CD4-positive, alpha-beta T cell treated with Interleukin-2 at 100 ng/mL for 4 hours (primary cell): Measurements from ENCODE around the gene GRB14.
"Not testable (repeated sequence)": the region's sequence is repeated elsewhere in the genome, so short reads cannot be mapped to it uniquely, and the experiment has no call there.

Experiments
- DNase-seq: peaks from one replicate; pipeline ENCODE4 v3.0.0-alpha.2; 2020; ENCODE audit warnings: low spot score

GRB14 gene

DNA sequence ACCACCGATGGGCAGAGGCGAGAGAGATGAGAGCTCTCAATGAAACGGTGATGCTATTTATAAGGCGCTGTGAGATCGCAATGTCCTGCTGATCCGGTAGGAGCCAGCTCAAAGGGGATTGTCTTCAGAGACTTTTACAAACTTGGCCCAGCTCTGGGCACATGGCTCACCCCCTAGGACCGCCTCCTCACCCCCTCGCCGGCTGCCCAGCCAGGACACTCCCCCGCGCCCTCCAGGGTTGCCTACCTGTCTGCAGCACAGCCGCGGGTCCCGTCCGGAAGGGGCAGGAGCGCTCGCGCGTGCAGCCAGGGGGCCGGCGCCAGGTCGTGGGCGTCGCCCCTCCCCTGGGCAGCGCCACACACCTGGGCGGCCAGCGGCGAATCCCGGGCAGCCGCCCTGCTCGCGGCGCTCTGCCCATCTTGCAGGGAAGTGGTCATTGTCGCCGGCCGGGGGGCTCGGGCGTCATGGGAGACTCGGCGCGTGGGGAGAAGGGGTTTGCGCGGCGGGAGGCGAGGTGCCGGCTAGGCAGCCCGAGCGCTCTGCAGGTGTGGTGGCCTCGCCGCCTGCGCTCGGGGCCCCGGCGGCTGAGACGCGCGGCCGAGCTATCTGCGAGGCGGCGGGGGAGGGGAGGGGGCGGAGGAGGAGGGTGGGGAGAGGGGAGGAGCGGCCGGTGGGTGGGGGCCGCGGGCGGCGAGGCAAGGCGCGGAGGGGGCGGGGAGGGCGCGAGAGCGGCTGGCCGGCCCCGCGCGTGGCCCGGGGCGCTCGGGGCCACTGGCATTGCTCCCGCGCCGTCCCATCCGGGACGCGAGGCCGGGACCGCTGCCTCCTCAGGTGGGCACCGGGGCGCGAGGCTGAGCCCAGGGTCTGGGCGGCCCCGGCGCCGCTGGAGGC lies at the start of gene GRB14:
TSS of gene GRB14 (minus strand) at position 610 of the 891 bp plus-strand sequence. CDS start at position 437, 173 bp downstream.
- no peak for DNase-seq

DNA sequence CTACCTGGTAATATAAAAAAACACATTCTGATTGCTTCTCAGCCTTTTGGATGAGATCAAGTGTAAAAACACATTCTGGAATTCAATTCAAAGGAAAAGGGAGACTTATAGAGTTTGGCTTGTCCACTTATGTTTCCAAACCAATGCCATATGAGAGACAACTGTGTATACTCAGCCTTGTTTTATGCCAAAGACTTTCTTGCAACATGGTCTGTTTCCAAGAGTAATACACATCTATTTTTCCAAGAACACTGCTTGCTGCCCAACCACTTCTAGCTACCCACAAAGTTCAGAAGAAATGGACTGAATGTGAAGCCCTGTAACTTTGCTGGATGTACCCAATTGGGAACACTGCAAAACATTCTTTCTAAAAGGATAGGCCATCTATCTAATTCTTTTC lies 48.0 kb upstream of the GRB14 start:
- no peak for DNase-seq

DNA sequence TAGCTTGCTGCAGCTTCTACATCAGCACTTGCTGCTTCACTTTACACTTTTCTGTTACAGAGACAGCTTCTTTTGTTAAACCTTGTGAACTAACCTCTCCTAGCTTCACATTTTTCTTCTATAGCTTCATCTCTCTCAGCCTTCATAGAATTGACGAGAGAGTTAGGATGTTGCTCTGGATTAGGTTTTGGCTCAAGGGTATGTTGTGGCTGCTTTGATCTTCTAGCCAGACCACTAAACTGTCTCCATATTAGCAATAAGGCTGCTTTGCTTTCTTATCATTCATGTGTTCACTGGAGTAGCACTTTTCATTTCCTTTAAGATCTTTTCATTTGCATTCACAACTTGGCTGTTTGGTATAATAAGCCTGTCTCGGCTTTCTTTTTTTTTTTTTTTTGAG lies 46.3 kb upstream of the GRB14 start:
- DNase-seq: no peak

DNA sequence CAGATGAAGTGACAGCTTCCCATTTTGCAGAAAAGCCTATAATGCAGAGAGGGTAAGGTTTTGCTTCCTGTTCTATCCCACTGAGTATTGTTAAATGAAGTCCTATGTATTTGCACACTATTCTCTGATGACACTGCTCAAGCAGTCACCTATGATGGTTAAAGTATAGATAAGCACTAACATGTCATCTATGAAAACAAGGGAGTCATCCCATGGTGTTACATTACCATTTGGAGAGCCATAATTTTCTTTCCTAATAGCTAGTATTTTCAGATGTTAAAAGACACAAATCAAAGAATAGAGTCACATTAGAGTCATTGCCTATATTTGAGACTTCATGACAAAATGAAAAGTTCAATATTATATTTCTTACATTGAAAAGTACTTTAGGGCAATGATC lies 42.8 kb upstream of the GRB14 start:
- DNase-seq: no peak

DNA sequence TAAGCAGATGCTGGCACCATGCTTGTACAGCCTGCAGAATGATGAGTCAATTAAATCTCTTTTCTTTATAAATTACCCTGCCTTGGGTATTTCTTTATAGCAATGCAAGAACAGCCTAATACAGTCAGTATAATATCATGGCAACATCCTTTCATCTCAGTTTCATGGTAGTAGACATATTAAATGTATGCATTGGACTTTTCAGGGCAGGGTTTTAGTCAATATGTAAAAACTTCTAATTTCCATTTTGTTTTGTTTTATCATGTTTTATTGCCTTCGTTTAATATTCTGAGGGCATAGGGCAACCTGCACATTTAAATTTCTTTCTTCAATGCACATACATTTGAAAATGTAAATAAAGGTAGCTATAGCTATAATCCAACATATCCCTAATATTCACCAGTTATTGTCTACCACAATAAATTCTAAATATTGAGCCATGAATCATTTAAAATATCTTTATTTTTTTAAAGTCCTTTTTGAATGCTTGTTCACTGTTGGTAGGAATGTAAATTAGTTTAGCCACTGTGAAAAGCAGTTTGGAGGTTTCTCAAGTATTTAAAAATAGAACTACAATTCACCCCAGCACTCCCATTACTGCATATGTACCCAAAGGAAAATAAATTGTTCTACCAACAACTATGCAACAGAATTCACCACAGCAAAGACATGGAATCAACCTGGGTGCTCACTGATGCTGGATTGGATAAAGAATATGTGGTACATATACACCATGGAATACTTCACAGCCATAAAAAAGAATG lies 41.8 kb upstream of the GRB14 start:
- no peak for DNase-seq

DNA sequence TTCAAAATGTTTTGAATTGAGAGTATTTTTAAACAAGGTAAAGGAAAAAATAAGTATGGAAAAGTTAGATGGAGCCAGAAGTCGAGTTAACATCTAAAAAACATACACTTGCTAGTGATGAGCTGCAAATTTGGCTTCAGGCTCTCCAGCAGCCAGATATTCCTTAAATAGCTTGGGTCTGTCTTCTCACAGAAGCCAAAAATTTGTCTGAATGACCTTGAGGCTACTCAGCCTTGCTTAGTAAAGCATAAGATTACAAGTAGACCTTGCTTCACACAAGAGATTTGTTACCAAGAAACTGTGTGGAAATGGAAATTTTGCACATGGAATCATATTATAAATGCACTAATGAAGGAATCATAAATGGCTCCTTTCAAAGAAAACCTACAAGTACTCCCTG lies 40.8 kb upstream of the GRB14 start:
- DNase-seq: no peak

DNA sequence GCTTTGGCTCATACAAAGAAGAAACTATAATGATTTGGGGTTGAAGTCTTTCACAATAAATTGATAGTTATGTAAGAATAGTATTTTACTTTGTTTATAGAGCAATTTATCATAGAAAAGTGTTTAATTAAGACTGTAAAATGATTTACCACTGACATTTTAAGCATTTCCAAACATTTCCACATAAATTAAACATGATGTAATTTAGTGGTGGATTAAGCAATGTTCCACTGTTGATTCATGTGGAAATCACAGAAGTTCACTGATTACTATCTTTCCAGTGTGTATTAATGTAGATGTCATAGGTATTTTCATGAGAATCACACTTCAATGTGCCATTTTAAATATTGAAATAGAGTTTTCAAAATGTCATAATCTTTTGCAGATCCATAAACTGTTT lies 40.1 kb upstream of the GRB14 start:
- DNase-seq: no peak

DNA sequence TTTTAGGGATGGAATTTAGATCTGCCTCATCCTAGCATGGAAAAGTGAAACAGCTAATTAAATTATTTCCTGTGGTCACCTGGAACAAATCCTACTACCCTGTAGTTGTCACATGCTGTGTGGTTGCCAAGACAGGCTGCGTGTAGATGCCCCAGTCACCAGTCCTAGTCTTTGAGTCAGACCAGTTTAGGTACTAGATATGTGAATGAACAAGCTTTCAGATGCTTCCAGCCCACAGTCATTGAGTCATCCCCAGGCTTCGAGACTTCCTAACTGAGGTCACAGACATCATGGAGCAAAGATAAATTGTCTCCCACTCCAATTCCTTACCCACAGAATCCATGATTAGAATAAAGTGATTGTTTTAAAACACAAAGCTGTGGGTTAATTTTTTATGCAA lies 35.8 kb upstream of the GRB14 start:
- DNase-seq: no peak

DNA sequence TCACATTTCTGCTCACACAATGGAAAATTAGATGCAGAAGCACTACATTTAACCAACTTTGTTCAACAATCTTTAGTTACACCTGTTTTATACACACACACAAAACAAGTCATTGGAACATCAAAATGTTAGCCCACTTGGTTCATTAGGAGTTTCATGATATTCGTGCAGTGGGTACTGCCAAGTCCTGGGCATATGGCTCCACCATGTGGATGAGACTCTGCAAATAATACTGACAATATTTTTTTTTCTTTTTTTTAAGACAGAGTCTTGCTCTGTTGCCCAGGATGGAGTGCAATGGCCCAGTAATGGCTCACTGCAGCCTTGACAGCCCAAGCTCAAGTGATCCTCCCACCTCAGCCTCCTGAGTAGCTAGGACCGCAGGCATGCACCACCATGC lies 34.5 kb upstream of the GRB14 start:
- DNase-seq: no peak

DNA sequence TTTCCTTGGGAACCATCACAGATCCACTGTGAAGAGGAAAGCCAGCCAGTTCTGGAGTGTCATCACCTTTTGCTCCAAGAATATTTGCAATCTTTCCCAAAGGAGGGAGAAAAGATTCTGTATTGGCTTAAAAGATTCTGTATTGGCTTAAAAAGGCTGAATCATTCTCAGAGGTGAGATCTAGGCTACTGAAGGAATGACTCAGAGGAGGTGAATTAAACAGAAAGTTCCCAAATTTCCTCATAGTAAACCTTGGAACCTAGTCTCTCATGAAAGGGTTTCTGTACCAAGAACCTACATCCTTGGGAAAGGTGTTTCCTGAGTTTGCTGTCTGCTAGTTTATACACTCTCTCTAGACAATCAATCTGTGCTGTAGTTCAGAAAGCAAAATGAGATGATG lies 34.1 kb upstream of the GRB14 start:
- no peak for DNase-seq

DNA sequence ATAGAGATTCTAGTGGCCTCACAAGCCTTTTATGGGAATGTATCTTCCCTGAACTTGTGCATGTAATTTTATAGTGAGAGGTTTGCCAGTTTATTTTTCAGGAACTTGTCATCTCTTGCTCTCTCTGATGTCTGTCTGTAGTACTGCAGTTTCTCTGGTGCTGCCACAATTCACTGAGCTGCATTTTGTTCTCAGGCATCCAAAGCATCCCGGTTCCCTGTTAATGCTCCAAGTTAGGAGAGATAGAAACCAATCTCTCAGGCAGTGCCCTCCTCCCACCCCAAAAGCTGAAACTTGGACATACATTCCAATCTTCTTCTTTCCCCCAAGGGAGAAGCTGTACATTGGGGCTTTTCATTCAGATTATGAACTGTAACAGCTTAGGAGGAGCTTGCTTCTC lies 30.1 kb upstream of the GRB14 start:
- DNase-seq: no peak

DNA sequence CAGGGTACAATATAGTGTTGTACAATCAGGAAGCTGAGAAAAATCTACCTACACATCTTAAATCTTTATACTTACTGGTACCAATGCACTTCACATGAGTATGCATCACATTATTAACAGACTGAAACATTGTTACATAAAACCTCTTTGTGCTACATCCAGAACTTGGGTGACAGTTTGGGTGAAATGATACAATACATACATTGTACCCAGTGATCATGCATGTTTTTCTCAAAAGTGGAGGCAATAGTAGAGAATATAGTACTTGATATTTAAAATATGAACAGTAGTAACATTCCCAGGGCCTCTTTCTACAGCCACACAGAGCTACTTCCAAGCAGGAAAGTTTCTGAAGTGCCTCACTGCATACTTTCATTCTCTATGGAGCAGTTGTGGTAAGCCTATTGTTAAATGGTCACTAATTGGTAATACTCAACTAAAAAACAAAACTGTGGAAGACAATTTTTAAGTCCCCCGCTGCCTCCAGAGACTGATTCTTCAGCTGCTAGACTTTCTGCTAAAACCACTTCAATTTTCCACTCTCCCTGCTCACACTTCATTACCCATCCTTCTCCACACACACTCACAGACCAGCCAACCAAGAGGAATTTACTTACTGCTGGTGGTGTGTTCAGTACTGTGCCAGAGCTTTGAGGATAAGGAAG lies 22.9 kb upstream of the GRB14 start:
- no peak for DNase-seq

DNA sequence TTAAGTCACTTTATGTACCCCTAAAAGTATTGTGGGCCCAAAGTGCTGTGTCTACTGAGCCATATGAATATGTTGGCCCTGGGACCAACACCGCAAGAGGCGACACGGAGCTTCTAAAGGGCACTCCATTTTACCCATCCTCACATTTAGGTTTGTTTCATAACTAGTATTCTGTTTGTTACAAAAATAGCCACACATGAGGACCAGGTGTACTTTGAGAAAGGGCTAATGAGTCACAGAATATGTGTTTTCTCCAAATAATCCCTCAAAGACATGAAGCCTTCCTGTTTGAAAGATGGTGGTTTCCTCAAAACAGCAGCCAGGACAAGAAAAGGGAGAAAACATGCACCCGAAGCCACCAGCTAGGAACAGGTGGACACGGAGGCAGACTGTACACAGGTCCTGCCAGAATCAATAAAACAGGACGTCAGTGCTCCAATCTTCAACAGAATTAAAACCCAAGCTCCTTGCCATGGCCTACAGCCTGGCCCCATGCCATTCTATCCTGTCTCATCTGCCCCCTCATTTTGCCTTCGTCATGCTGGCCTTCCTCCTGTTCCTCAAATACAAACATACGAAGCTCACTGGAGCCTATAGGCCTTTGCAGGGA lies 21.8 kb upstream of the GRB14 start:
- no peak for DNase-seq

DNA sequence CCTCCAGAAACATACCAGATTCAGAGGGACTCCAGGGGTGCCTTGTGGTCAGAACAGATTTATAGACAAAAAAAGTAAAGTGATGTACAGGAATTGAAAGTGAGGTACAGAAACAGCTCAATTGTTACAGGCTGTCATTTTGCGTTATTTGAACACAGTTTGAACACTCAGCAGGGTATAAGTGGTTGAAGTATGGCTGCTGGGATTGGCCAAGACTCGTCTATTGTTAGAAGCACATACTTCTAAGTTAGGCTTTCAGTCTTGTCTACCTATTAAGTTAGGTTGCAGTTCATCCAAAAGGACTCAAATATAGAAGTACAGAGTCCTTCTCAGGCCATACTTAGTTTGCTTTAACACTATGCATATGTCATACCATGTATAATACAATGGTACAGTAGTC lies 21.0 kb upstream of the GRB14 start:
- DNase-seq: no peak

DNA sequence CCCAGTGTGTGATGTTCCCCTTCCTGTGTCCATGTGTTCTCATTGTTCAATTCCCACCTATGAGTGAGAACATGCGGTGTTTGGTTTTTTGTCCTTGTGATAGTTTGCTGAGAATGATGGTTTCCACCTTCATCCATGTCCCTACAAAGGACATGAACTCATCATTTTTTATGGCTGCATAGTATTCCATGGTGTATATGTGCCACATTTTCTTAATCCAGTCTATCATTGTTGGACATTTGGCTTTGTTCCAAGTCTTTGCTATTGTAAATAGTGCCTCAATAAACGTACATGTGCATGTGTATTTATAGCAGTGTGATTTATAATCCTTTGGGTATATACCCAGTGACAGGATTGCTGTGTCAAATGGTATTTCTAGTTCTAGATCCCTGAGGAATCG lies 7.0 kb upstream of the GRB14 start:
- not testable (repeated sequence) for DNase-seq

DNA sequence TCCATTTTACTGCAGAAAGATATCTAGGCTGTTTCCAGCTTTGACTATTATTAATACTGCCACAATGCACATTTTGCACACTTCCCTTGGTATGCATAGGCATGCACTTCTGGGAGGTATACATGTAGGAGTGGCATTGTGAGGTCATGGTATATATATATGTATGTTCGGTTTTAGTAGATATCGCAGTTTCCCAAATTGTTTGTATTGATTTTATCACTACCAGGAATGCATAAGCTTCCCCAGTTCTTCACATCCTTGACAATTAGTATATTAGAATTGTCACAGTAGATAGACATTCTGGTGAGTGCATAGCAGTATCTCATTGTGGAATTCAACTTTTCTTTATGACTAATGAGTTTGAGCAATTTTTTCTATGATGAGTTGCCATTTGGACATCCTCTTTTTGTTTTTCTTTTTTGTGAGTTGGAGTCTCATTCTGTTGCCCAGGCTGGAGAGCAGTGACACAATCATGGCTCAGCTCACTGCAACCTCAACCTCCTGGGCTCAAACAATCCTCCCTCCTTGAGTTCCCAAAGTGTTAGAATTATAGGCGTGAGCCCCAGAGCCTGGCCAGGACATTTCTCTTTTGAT lies 4.2 kb upstream of the GRB14 start:
- no peak for DNase-seq

DNA sequence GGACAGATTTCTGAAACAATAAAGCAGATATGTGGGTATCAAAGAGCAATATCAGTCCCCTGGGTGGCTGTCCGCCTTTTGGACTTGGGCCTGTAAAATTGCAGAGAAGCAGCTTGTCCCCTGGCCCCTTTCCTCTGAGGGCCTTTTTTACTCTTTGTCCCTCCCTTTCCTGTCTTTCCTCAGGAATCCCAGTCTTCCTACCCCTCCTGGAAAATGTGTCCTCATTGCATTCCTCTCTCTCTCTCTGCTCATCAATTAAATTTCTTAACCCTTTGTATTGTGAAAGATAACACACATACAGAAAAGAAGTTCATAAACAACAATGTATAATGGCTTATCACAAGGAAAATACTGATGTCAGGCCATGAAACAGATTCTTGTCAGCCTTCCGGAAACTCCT lies 3.0 kb upstream of the GRB14 start:
- DNase-seq: no peak

DNA sequence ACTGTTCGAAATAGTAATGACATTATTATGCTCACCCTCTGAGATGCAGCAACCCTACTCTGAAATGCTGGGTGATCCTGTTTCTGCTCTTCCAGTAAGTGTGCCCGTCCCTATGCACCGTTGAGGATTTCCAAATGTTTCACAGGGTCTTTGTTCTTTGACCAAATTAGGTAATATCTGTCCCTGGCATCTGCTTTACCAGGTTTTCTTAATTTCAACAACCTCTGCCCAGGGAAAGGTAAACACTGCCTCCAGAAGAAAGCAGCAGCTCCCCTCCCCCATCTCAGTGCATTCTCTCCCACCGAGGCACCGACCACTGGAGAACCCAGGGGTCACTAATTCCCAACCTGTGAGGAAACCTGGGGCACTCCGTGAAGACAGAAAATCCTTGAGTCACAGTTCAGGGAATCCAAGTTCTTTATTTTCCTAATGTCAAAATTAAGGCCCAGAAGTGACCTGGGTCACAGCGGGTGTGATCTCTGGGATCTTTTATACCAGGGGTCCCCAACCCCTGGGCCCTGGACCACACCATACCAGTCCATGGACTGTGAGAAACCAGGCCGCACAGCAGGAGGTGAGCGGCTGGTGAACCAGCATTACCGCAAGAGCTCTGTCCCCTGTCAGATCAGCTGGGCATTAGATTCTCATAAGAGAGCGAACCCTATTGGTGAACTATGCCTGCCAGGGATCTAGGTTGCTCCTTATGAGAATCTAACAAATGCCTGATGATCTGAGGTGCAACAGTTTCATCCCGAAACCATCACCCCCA lies 1.2 kb upstream of the GRB14 start:
- DNase-seq: no peak

DNA sequence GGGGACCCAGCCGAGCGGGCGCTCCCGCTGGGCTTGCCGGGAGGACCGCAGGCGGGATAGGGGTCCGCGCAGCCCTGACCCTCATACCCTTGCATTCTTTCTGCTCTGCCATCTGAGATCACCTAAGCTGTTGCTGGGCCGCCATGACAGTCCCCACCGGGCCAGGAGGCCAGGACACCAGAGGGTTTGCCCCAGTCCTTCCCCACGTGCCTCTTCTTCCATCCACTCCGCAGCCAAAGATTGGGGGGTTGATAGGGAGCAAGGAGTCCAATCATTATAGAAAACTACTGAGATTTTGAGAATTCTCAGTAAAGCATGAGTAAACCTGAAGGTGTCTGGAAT lies 453 bp upstream of the GRB14 start:
- DNase-seq: no peak

DNA sequence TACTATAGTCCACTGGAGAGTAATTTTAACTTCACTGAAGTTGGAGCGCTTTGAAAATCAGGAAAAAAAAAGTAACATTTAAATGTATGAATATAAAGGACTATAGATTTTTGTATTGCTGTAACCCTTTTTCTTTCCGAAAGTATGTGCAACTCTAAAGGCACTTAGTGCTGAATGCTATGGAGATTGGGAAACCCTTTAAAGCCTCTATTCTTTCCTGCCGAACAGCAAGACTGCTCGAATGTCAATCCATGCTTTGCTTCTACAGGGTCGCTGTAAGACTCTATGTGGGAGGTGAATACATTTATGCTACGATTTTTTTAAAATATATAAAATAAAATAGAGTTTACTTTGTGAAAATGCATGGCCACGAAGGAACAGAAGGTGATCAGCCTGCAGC lies 825 bp downstream of the GRB14 start:
- no peak for DNase-seq

DNA sequence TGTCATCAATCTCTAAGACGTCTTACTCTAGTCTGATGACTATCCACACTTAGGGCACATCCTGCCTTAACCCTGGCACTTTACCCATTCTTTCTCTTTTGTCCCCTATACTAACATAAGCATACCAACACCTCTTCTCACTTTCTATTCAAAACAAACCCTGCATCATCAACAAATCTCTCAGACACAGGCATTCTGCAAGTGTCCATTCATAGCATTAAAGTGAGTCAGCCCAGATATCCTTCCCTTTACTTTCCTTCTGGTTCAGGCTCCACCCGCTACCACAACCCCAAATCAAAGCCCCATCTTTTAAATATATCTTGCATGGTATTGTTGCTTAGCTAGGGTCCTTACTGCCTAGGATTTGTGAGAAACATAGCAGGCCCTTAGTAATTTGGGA lies 3.8 kb downstream of the GRB14 start:
- DNase-seq: no peak
